Psoas muscle (tissue), 8 donors: ENCODE measurements around the gene CPED1. TPM values are rescaled to one million over a fixed set of nuclear protein-coding genes. Genes with fewer than 3 reads are reported as not detected.

Source experiments
- ATAC-seq, 4 donors: fragments of 200-7000 bp; cut with Tn5 transposase; one replicate each; pipeline ENCODE4 v1.9.1; 2020; ENCODE audit warnings: moderate library complexity in 3 of 4, mild to moderate bottlenecking in 2 of 4
- DNase-seq, 2 donors: peaks; one replicate each; pipeline ENCODE4 v3.0.0-alpha.2; 2020
- H3K27ac ChIP-seq: fragments of 200-600 bp; one replicate; pipeline ENCODE4 v1.8.0; 2022
- H3K27me3 ChIP-seq, 3 donors: fragments of 200-600 bp in 1 of 3; one replicate each; pipeline versions ENCODE4 v1.6.1 to v1.8.0; 2013 to 2022; ENCODE audit warnings: low read length in 2 of 3, mild to moderate bottlenecking in 2 of 3, moderate library complexity in 1 of 3; ENCODE audit not compliant: insufficient read depth in 3 of 3
- H3K36me3 ChIP-seq, 2 donors: fragments of 200-600 bp in 1 of 2; one replicate each; pipeline versions ENCODE4 v1.6.1 to v1.8.0; 2013 to 2022; ENCODE audit warnings: low read depth in 1 of 2, mild to moderate bottlenecking in 1 of 2, moderate library complexity in 1 of 2; ENCODE audit not compliant: insufficient read depth in 1 of 2
- H3K4me1 ChIP-seq: fragments of 200-600 bp; one replicate; pipeline ENCODE4 v1.8.0; 2022
- H3K4me3 ChIP-seq: fragments of 200-600 bp; one replicate; pipeline ENCODE4 v1.8.0; 2022; ENCODE audit warnings: mild to moderate bottlenecking
- H3K9me3 ChIP-seq: fragments of 200-600 bp; one replicate; pipeline ENCODE4 v1.8.0; 2022
- WGBS, 3 donors: extraction: QIAGEN DNeasy Blood & Tissue Kit; methylation state at CpG; one replicate each; pipeline versions ENCODE4 v1.1.6 to v1.1.7; 2013; 5-methylcytosine and 5-hydroxymethylcytosine counted together
- intact Hi-C, 2 donors: fragments of 100-400 bp; cut with DNase I; formaldehyde crosslinking; loops; one replicate each; pipeline versions ENCODE4 v1.11.0 to v1.14.2; 2022
- polyA plus RNA-seq, 3 donors: library from polyadenylated mRNA; stranded (reverse); fragments of 200-250 nt; gene quantifications; one replicate each; pipeline ENCODE4 v1.2.3, GENCODE V29; 2013
- total RNA-seq, 4 donors: library from RNA; stranded (reverse); fragmentation: NEBNext Ultra II Directional in 2 of 4; extraction: Animal tissue kit (Norgen Biotek cat#: 25700) in 2 of 4; gene quantifications; one replicate each; pipeline versions ENCODE4 v1.2.1 to v1.2.4, GENCODE V29; 2021 to 2023
- TF ChIP-seq, protein P1 (sequence below): fragments of 200-600 bp; IDR thresholded peaks from one replicate; pipeline ENCODE4 v1.8.0; 2022; ENCODE audit warnings: antibody characterized with exemption
- donor health status: healthy with polysubstance abuse.
- donor health status: DM: no; HTN: no; CAD: no; lungs with moderate emphysema.
- donor health status: Bipolar disorder and iron deficiency.
- donor health status: healthy.
- donor health status: DM: yes; HTN: yes; CAD: no.
- donor health status: DM: no; HTN: no; CAD: no.
- donor health status: DM: no; HTN: no; CAD: no.
- donor health status: DM: yes; HTN: yes; CAD: no.

The CPED1 gene
- total and polyA plus RNA-seq, 7 donors: 0.90 to 39.2 (median 12.0) TPM

DNA sequence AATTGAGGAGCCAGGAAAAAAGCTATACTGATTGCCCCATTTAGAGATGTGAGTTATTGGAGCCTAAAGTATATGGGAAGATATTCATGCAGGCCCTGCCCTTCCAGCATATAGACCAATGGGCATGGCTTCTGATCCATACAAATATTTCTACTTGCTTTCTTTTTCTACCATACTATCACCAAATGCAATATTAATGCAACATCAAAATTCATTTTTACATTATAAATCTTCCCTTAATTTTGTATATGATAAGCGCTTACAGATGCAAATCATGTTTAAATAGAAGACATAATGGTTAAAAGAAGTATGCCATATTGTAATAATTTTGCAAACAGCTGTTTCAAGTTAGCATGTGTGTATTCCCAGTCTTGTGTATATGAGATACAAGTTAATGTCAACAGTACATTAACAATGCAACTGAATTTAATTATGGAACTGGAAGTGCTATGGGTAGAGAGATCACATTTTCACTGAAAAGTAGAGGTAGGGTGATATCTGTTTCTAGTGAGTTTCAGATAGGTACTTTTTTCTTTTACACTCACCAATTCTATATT, 315.7 kb downstream of the CPED1 start:
- intact Hi-C loops: no loop called here
- no peak for ATAC-seq
- WGBS, 3 donors: 96 to 98% (median 97%) methylated on average over 1 of the region's 1 CpG

DNA sequence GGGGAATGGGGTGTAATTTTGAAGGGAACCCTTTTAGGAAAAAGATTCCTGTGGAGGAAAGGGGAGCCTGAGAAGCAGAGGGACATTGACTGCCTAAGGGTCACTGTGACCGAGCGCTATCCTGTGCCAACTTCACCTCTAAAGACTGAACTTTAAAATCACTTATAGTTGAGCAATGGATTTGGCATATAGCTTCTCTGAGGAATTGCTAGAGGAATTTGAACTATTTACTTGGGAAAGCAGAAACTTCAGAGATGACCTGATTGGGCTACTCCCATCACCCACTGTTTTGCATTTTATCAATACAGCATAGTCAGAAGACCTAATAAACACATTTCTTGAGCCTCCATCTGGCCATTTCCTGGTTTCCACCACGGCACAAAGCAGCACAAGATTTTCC, 316.6 kb downstream of the CPED1 start:
- no peaks in the 10 kb centered on the region for H3K36me3 ChIP-seq
- H3K4me3 ChIP-seq: no peak overlapping the region
- no peaks in the 10 kb centered on the region for H3K27me3 ChIP-seq
- TF ChIP-seq, protein P1, sequence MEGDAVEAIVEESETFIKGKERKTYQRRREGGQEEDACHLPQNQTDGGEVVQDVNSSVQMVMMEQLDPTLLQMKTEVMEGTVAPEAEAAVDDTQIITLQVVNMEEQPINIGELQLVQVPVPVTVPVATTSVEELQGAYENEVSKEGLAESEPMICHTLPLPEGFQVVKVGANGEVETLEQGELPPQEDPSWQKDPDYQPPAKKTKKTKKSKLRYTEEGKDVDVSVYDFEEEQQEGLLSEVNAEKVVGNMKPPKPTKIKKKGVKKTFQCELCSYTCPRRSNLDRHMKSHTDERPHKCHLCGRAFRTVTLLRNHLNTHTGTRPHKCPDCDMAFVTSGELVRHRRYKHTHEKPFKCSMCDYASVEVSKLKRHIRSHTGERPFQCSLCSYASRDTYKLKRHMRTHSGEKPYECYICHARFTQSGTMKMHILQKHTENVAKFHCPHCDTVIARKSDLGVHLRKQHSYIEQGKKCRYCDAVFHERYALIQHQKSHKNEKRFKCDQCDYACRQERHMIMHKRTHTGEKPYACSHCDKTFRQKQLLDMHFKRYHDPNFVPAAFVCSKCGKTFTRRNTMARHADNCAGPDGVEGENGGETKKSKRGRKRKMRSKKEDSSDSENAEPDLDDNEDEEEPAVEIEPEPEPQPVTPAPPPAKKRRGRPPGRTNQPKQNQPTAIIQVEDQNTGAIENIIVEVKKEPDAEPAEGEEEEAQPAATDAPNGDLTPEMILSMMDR: no peak
- no peaks in the 10 kb centered on the region for H3K9me3 ChIP-seq
- ATAC-seq (no peak), DNase-seq (no peak)
- 84 to 89% (median 87%) methylated on average over 3 of the region's 3 CpGs for WGBS, 3 donors
- intact Hi-C loops: no loop called here
- no peak overlapping the region for H3K27ac ChIP-seq
- no peaks in the 10 kb centered on the region for H3K4me1 ChIP-seq

More for the DNA sequence above, 315.7 kb downstream of the CPED1 start:
- Histone ChIP-seq H3K4me1 (no peaks in the 10 kb centered on the region), H3K36me3 (no peaks in the 10 kb centered on the region), H3K4me3 (no peak overlapping the region), H3K27ac (no peak overlapping the region), H3K9me3 (no peaks in the 10 kb centered on the region), H3K27me3 (no peaks in the 10 kb centered on the region)
- no peak for DNase-seq
- TF ChIP-seq, protein P1: no peak

DNA sequence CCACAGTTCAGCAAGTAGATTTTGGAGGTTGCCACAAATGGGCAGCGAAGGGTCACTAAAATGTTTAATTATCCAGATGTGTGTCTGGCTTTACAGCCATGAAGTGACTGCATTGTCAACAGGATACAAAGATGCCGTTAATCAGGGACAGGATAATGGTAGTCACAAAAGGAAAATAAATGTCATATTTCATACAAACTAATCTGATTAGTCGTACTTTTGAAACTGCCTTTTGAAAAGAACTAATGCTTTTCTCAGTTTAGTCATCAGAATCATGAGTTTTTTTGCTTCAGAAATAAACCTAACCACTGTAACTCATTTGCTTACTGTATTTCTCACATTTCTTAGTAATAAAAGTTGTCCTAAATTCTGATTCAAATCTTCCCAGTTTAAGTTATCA, 318.1 kb downstream of the CPED1 start:
- Histone ChIP-seq H3K36me3 (no peaks in the 10 kb centered on the region), H3K27ac (no peak overlapping the region), H3K4me3 (no peak overlapping the region), H3K4me1 (no peaks in the 10 kb centered on the region), H3K9me3 (no peaks in the 10 kb centered on the region), H3K27me3 (no peaks in the 10 kb centered on the region)
- intact Hi-C loops: no loop called here
- DNase-seq: no peak
- TF ChIP-seq, protein P1: no peak
- ATAC-seq: no peak
- WGBS, 3 donors: 18 to 26% (median 22%) methylated on average over 3 of the region's 3 CpGs

DNA sequence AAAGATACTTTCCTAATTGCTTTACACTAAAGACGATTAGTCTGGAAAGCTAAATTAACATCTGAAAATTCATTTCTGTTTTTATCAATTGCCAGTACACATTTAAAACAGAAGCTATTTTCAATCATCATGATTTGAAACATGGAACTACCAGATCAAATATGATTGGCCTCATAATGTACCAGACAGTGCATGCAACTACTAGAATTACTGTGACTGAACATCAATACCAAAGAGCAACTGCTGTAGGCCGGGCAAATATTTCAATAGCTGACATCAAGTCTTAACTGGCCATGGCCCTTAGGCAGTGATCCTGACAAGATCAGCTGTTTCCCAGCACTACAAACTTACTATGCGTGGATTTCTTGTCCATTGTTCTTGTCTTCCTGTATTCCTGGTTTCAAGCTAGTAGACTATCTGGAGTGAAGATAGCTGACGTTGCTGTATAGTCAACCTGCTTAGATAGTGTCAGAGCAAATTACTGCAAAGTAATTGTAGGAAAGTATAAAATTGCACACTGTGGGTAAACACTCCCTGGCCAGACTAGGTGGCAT, 318.6 kb downstream of the CPED1 start:
- H3K27me3 ChIP-seq: no peaks in the 10 kb centered on the region
- intact Hi-C loops: no loop called here
- DNase-seq (no peak), ATAC-seq (no peak)
- H3K4me1 ChIP-seq: no peaks in the 10 kb centered on the region
- H3K4me3 ChIP-seq: no peak overlapping the region
- WGBS, 3 donors: 25 to 43% (median 40%) methylated on average over 4 of the region's 4 CpGs
- H3K27ac ChIP-seq: no peak overlapping the region
- no peaks in the 10 kb centered on the region for H3K36me3 ChIP-seq
- TF ChIP-seq, protein P1: no peak
- H3K9me3 ChIP-seq: no peaks in the 10 kb centered on the region
